ENCODE data around the gene PEDS1. TPM values are rescaled to one million over a fixed set of nuclear protein-coding genes. Genes with fewer than 3 reads are reported as not detected.

Gene PEDS1
- total and polyA plus RNA-seq, 2 of the 13 experiments (the other 11 are each of a cell fraction or from before 2014, with no cell fraction given), result 30.5 to 93.9 TPM

DNA sequence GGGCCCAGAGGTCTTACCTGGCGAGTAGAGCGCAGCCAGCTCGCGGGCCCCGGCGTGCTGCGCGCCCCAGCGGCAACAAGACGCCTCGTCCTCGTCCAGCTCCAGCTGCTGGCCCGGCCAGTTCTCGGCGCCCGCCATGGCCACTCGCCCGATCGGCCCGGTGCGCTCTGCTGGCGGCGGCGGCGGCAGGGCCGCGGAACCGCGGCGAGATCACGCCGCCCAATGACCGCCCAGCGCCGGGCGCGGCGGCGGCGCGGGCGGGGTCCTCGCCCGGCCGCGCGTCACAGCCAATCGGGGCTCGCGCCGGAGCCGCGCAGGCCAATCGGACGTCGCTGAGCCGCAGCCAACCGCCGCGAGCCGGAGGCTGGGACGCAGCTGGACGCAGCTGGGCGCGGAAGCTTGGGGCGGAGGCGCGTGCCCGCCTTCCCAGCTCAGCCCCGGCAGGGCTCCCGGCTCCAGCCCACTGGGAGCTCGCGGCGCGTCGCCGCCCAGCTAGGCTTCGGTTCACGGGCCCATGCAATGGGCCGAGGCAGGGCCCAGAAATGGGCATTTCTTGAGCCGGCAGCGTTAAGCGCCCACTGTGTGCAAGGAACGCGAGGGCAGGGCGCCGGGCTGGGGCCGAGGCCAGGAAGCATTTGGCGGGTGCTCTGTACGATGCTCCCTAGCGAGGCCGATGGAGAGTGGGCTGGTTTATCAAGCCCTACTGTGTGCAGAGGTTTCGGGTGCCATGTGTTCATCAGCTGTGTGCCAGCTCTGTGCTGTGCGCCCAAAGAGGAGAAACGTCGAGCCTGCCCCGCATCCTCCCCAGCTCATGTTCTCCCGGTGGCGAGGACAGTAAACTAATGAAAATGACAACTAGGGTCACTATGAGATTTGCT, at the start of gene PEDS1 (continued):
- peak; percentile 73 for TF ChIP-seq AGO2 (optimal IDR thresholded peaks at IDR 0.05; ENCODE audit: low read depth, low read length)
- TF ChIP-seq, protein P1, sequence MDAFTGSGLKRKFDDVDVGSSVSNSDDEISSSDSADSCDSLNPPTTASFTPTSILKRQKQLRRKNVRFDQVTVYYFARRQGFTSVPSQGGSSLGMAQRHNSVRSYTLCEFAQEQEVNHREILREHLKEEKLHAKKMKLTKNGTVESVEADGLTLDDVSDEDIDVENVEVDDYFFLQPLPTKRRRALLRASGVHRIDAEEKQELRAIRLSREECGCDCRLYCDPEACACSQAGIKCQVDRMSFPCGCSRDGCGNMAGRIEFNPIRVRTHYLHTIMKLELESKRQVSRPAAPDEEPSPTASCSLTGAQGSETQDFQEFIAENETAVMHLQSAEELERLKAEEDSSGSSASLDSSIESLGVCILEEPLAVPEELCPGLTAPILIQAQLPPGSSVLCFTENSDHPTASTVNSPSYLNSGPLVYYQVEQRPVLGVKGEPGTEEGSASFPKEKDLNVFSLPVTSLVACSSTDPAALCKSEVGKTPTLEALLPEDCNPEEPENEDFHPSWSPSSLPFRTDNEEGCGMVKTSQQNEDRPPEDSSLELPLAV (CRISPR knock-in tag; conservative IDR thresholded peaks at IDR 0.05; ENCODE audit: low read depth), result peak; percentile 84
- TF ChIP-seq FOXC1 (CRISPR knock-in tag; IDR thresholded peaks at IDR 0.05; ENCODE audit: borderline replicate concordance), result peak; percentile 91
- TF ChIP-seq GATAD1 (CRISPR knock-in tag; IDR thresholded peaks at IDR 0.05), result peak; percentile 58; the same call in 1 of the 2 replicates
- TF ChIP-seq, protein P2, sequence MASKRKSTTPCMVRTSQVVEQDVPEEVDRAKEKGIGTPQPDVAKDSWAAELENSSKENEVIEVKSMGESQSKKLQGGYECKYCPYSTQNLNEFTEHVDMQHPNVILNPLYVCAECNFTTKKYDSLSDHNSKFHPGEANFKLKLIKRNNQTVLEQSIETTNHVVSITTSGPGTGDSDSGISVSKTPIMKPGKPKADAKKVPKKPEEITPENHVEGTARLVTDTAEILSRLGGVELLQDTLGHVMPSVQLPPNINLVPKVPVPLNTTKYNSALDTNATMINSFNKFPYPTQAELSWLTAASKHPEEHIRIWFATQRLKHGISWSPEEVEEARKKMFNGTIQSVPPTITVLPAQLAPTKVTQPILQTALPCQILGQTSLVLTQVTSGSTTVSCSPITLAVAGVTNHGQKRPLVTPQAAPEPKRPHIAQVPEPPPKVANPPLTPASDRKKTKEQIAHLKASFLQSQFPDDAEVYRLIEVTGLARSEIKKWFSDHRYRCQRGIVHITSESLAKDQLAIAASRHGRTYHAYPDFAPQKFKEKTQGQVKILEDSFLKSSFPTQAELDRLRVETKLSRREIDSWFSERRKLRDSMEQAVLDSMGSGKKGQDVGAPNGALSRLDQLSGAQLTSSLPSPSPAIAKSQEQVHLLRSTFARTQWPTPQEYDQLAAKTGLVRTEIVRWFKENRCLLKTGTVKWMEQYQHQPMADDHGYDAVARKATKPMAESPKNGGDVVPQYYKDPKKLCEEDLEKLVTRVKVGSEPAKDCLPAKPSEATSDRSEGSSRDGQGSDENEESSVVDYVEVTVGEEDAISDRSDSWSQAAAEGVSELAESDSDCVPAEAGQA (IDR thresholded peaks at IDR 0.05; ENCODE audit: low read depth), result peak; percentile 44
- TF ChIP-seq, protein P2 (CRISPR knock-in tag; IDR thresholded peaks at IDR 0.05; ENCODE audit: borderline replicate concordance), result no peak; the same call in none of the 2 replicates
- TF ChIP-seq ZNF782 (CRISPR knock-in tag; IDR thresholded peaks at IDR 0.05; ENCODE audit: borderline replicate concordance), result peak; percentile 92
- TF ChIP-seq FOXO1 (CRISPR knock-in tag; IDR thresholded peaks at IDR 0.05), result no peak
- peak; percentile 32; the same call in 1 of the 2 replicates for TF ChIP-seq ZNF121 (CRISPR knock-in tag; IDR thresholded peaks at IDR 0.05)
- peak; percentile 84; the same call in 1 of the 2 replicates for TF ChIP-seq MYNN (CRISPR knock-in tag; IDR thresholded peaks at IDR 0.05; ENCODE audit: low read depth)
- peak; percentile 58; the same call in 1 of the 2 replicates for TF ChIP-seq GFI1 (CRISPR knock-in tag; IDR thresholded peaks at IDR 0.05; ENCODE audit: borderline replicate concordance)
- TF ChIP-seq TEAD3 (CRISPR knock-in tag; optimal IDR thresholded peaks at IDR 0.05; ENCODE audit: borderline replicate concordance), result peak; percentile 76
- peak; percentile 76 for TF ChIP-seq YEATS2 (CRISPR knock-in tag; IDR thresholded peaks at IDR 0.05; ENCODE audit: borderline replicate concordance)
- TF ChIP-seq ZNF672 (CRISPR knock-in tag; IDR thresholded peaks at IDR 0.05), result no peak
- peak; percentile 79 for TF ChIP-seq NKX3-1 (CRISPR knock-in tag; IDR thresholded peaks at IDR 0.05)
- peak; percentile 40; the same call in 1 of the 2 replicates for TF ChIP-seq ZKSCAN8 (CRISPR knock-in tag; IDR thresholded peaks at IDR 0.05; ENCODE audit: borderline replicate concordance)
- 0 out of 2 replicates have a peak, but pooled peaks have one; percentile 73 for TF ChIP-seq NCOA1 (CRISPR knock-in tag; IDR thresholded peaks at IDR 0.05)
- TF ChIP-seq ATM (IDR thresholded peaks at IDR 0.05; ENCODE audit: borderline replicate concordance), result no peak

Data from HepG2 (cell line).